GM21619 (cell line): ENCODE results near the gene PRKN.

Experiments
- ATAC-seq: cut with Tn5 transposase; IDR thresholded peaks from one replicate; pipeline ENCODE4 v1.9.1; 2021; ENCODE audit not compliant: unreplicated experiment

The PRKN gene

GRCh38 chr6:162005372-162005771 is 722.2 kb downstream of the PRKN start:
- ATAC-seq, result no peak

DNA sequence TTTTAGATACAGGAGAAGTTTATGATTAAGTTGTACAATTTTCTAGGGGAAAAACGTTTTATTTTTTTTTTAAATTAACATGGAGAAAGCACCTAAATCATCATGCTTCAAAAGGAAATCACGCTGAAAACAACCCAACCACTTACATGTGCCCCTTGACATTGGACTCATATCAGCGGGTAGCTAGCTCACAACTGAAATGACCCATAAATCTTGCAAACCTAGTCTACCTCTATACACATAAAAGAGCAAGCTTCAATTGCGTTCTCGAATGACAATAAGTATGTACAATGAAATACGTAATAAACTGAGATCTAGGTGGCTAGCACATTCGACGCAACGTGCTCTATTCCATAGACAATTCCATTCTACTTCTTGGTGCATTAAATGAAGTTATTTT is 730.8 kb downstream of the PRKN start:
- no peak for ATAC-seq

GRCh38 chr6:161985876-161986423 is 741.6 kb downstream of the PRKN start:
- no peak for ATAC-seq

DNA sequence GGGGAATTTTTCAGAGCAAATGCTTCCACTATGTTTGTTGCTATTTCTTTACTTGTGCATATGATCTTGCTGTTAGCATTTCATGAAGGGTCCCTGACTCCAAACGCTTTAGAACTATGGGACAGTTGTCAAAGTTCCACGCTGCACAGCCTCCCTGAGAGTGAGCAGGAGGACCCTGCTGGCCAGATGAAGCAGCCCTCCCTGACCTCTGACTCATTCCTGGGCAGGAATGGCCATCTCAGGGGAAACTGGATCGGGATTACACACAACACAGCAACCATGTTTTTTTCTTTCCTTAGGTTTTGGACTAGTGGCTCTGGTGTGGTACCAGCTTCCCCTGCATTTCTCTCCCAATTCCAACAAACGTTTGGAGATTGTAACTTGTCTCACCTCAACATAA is 742.9 kb downstream of the PRKN start:
- ATAC-seq, result no peak

GRCh38 chr6:161976553-161976952 is 751.0 kb downstream of the PRKN start:
- no peak for ATAC-seq

DNA sequence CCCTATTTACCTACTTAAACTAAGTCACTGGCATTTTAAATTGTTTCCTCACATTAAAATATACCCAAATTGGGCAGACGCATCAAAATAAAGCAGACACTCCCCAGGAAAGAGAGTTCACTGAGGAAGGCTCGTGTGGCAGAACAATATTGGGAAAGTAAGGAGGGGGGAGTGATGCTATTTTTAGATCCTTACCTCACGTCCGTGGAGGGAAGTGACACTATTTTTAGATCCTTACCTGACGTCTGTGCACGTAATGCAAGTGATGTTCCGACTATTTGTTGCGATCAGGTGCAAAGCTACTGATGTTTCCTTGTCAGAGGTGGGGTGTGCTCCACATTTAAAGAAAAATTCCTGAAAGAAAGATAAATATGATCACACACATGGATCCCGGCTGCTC is 754.5 kb downstream of the PRKN start:
- ATAC-seq, result no peak

- ATAC-seq, result no peak
These were observed 756.5 kb downstream of the PRKN start for GRCh38 chr6:161971043-161971442.

GRCh38 chr6:161963634-161964234 is 763.8 kb downstream of the PRKN start:
- no peak for ATAC-seq

DNA sequence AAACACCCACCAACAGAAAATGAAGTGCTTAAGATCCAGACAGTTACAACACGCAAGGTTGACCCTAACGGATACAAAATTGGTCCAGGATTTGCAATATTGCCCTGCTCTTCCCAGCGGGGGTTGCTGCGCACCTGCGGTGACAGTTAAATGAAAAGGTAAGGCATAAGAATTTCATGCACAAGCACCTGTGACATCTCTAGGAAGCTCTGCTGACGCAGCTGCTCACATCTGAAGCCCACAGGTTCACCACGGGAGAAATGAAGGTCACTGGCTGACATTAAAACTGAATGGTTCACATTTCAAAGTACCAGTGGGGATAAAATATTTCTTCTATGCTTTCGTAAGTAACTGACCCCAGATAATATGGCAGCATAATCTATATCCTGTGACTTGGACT is 764.4 kb downstream of the PRKN start:
- no peak for ATAC-seq

GRCh38 chr6:161961796-161962195 is 765.8 kb downstream of the PRKN start:
- no peak for ATAC-seq

DNA sequence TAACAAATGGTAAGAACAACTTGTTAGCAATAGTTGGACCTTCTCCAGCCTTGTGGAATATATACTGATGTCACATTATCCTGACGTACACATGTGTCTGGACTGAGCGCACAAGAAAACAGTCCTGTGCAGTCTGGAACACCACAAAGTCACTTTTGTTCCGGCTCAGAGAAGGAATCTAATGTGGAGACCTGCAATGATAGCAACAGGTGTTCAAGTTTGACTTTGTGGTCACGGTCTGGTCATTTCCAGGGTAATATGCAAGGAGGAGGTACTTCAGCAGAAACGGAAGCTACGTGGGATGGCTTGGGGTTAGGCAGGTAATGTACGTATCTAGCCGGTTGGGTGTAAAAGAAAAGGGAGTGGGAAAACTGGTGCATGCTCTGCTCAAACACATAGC is 766.5 kb downstream of the PRKN start:
- no peak for ATAC-seq

- no peak for ATAC-seq
These were observed 768.5 kb downstream of the PRKN start for GRCh38 chr6:161959072-161959471.

DNA sequence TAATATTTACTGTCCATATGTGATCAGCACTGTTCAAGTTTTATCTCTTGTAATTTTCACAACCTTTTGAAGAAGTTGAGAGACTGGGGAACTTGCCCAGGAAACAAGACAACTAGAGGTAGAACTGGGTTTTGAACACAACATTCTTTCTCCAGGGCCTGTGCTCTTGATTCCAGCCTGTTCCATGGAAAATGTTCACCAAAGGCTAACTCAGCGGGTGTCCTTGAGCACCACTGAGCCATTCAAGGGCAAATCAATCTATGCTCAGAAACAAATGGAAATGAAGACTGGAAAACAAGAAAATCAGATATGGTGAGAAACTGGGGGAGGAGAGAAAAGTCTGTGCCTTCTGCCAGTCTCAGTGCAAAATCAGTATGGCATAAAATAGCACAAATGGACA is 771.5 kb downstream of the PRKN start:
- no peak for ATAC-seq

DNA sequence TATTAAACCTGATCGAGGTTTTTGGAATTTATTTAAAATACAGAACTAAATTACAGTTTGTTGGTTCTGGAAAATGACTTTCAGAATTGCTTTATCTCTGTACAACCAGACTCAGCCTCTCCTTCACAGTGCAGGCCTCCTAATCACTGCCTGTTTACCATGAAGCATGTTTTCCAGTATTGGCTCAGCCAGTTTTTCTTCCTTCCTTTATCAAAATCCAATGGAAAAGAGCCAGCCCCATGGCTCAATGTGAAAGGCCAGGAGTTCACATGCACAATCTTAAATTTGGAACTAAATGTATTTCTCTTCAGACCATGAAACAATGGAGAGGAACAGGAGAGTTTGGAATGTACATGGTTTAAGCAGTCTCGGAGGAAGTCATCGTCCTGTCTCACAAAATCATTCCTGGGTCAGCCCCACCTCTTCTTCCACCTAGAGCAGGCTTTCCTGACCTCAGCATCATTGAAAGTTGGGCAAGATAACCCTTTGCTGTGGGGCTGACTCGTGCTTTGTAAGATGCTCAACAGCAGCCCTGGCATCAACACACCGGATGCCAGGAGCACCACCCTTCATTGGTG is 772.8 kb downstream of the PRKN start:
- ATAC-seq, result no peak

GRCh38 chr6:161954077-161954476 is 773.5 kb downstream of the PRKN start:
- ATAC-seq, result no peak

GRCh38 chr6:161951126-161951525 is 776.4 kb downstream of the PRKN start:
- no peak for ATAC-seq

- ATAC-seq, result no peak
These were observed 778.0 kb downstream of the PRKN start for GRCh38 chr6:161949531-161949930.

GRCh38 chr6:161948462-161948861 is 779.1 kb downstream of the PRKN start:
- ATAC-seq, result no peak

DNA sequence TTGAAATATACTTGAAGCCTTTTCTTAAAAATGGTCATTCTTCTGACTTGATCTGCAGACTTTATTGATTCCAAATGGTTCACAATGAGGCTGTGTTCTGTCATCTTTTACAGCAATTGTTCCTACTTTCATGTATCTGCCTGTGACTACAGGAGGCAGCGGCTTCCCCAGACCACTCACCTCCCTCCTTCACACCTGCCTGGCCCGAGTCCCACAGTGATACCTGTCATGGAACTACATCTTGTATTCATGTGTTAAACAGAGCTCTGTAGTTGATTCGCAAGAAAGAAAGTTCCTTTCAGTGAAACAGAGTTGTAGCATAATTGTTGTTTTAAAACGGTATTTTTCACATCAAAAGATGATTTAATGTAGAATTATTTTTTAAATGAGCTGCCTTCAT is 780.2 kb downstream of the PRKN start:
- ATAC-seq, result no peak

DNA sequence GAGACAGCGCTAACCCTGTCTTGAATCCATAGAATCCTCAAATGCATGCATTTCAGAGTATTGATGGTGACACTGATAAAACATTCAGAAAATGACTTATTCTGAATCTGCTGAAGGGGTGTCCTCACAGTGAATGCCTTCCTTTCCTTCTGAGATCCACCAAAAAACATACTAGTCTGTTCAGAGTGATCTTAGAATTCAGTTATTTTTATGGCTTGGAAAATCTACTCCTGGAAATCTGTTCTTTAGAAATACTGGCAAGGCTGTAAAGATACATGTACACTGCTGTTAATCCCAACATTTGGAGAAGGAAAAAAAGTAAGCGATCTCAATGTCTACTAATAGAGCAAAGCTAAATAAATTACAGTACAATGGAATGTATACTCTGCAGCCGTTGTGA is 781.1 kb downstream of the PRKN start:
- ATAC-seq, result no peak

- ATAC-seq, result no peak
These were observed 784.0 kb downstream of the PRKN start for GRCh38 chr6:161943561-161943960.

DNA sequence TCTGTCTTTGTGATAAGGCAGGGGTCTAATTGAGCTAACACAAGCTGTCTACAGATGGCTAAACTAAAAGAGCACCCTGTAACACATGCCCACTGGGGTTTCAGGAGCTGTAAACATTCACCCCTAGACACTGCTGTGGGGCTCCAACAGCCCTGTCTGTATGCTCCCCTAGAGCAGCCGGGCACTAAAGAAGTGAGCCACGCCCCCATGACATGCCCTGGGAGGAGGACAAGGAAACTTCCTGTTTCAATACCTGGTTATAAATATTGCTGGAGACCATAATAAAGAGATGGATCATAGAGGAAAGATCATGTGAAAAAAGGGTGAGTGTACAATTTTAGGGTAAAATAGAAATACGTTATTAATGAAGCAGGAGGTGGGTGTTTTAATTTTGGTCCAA is 786.0 kb downstream of the PRKN start:
- no peak for ATAC-seq

GRCh38 chr6:161940519-161940918 is 787.0 kb downstream of the PRKN start:
- ATAC-seq, result no peak
